Activated naive CD4-positive, alpha-beta T cell (primary cell): ENCODE data around the gene SCRG1.

Experiments used
- DNase-seq, 4 experiments: peaks; one replicate each; lab custom pipeline; 2025; lab: John Stamatoyannopoulos, UW

SCRG1 gene

DNA sequence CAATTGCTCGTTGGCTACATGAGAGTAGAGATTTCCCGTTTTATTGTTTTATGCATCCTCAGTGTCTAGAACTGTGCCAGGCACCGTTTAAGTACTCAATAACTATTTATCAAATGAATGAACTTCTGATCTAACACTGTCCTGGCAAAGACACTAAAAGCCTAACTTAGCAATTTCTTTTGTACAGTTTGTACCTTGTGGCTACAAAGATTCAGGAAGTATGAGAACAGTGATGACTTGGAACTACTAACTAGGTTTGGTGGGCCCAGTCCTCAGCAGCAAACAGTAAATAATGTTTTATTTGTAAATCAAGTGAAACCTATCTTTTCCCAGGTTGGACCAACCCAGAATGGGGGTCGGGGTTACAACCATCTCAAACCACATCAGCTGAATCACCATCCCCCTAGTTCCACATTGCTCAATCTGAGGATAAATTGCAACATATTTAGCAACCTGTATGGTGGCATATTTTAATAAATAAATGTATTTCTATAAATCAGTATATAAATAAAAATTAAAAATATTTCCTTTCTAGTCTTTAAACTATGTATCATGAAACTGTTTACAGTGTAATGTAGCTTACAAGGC is 12.3 kb upstream of the SCRG1 start:
- DNase-seq = no peak

- DNase-seq = no peak
These were observed 11.2 kb upstream of the SCRG1 start for GRCh38 chr4:173410079-173410478.

- no peak for DNase-seq
These were observed 7.1 kb upstream of the SCRG1 start for GRCh38 chr4:173405840-173406606.

DNA sequence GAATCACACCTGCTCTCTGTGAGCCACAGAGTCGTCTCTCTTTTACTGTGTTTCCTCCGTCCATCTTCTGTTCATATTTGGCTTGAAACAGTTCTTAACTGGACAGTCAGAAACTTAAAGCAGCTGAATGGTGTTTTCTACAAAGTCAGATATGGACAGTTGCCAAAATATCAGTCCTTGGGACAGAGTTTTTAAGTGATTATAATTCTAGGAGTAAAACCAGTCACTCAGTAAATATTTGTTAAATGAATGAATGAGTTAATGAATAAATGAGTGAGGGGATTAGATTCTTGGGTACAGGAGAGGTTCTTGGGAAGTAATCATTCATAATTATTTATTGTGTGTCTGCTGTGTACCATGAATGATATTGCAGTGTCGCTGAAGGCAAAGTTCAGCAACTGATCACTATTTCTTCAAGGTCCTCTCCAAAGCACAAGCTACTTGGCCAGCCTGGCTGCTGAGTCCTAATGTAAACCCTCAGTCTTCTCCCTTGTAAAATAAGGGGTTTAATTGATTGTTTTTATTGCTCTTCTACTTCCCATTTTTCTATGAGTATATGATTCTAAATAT is 5.5 kb upstream of the SCRG1 start:
- no peak for DNase-seq

DNA sequence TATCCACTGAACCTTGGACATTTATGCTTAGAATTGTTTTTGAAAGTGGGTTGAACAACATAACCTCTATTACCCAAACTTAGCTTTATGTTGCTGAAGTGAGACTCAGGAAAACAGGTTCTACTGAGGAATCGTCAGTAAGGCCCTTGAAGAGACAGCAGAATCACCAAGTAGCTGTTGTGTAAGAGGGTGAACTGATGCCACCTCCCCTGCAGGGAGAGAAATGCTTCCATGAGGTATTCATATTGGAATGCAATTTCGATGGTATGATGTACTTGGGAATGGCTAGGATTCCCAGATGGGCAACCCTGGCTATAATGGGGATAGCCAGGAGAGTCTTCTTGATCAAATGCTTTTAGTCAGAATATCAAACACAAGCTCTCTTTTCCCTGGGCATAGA is 4.1 kb upstream of the SCRG1 start:
- DNase-seq = no peak

DNA sequence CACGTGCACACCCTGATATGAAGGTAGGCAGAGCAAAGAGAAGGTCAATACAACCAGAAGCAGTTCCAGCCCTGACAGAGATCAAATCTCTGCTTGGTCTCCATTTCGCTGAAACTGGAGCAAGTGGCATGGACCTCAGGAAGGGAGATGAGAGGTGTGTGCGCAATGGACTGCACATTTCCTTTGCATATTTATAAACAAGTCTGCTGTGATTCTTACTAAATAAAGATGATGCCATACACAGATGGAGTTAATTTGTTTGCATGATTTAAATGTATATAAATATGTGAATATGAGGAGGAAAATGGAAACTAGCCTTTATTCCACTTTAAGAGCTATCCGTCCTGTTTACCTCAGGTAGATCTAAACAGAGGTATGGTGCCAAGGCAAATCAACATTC is 2.1 kb upstream of the SCRG1 start:
- DNase-seq = no peak

DNA sequence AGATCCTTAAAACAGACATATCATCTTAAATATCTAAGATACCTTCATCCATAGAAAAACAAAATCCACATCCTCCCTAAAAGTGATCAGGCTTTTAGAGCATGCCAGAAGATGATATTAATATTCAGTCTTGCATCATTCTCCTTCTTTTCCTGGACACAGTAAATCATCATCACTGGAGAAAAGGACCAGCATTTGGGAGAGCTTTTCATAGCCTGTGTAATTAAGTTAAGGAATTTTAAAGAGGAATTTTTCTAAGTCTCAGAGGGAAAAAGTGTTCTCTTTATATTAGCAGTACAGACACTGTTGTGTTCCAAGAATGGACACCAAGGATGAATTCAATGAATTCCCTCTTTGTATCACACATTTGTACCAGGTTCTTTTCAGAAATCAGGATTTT is 696 bp downstream of the SCRG1 start:
- DNase-seq = no peak

- no peak for DNase-seq
These were observed 1.3 kb downstream of the SCRG1 start for GRCh38 chr4:173397604-173398003.

DNA sequence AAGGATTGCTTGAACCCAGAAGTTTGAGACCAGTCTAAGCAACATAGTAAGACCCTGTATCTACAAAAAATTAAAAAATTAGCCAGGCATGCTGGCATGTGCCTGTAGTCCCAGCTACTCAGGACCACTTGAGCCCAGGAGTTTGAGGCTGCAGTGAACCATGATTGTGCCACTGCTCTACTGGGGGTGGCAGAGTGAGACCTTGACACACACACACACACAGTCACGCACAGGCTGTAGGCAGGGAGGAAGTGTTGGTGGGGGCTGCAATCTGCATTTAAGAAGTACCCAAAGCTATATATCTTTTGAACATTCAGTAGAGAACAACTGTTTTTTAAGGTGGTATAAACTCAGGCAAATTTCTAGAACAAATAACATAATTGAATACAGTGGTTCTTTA is 7.2 kb downstream of the SCRG1 start:
- DNase-seq = no peak

DNA sequence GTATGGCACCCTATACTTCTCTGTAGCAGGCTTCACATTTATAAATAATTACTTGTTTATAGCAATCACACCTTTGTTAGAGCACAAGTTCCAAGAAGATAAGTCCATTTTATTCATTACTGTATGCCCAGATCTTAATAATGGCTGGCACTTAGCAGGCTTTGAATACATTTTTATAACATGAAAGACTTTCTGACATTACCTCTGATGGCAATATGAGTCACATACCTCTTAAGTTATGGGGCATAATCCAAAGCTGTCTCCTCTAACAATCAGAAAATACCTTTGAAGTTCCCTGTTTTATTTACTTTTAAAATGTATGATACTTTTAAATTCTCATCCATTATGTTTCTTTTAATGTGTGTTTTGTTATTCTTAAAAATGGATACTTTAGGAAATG is 12.2 kb downstream of the SCRG1 start:
- no peak for DNase-seq

DNA sequence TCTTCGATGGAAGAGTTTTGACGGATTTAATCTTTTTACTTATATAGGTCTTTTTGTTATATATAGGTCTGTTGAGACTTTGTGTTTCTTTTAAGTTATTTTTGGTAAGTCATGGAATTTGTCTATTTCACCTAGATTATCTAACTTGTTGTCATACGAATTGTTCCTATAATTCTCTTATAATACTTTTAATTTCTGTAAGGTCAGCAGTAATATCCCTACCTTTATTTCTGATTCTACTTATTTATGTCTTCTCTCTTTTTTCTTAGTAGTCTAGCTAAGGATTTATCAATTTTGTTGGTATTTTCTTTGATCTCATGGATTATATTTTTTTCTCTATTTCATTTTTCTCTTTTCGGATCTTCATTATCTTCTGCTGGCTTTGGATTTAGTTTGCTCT is 16.6 kb downstream of the SCRG1 start:
- DNase-seq = no peak

DNA sequence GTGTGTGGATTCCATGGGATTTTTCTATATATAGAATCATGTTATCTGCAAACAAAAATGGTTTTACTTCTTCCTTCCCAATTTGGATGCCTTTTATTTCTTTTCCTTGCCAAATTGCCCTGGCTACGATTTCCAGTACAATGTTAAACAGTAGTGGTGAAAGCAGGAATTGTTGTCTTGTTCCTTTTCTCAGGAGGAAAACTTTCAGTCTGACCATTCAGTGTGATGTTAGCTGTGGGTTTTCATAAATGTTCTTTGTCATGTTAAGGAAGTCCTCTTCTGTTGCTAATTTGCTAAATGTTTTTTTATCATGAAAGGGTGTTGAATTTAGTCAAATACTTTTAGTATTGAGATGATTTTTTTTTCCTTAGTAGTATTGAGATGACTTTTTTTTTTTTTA is 17.3 kb downstream of the SCRG1 start:
- DNase-seq = no peak

GRCh38 chr4:173380987-173381386 is 17.9 kb downstream of the SCRG1 start:
- no peak for DNase-seq

DNA sequence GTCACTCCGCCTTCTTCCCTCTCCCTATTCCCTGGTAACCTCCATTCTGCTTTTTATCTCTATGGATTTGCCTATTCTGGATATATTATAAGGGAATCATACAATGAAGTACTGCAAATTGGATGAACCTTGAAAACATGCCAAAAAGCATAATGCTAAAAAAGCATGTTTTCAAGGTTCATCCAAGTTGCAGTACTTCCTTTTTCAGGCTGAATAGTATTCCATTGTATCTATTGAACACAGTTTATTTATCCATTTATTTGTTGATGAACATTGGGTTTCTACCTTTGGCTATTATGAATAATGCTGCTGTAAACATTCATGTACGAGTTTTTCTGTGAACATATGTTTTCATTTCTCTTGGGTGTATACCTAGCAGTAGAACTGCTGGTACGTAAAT is 19.0 kb downstream of the SCRG1 start:
- DNase-seq = no peak

GRCh38 chr4:173374588-173374987 is 24.3 kb downstream of the SCRG1 start:
- DNase-seq = no peak

- peak; percentile 4 to 25 (median 12) for DNase-seq
These were observed 27.4 kb downstream of the SCRG1 start for GRCh38 chr4:173371292-173372192.

GRCh38 chr4:173370477-173371291 is 28.2 kb downstream of the SCRG1 start, which contains the start of gene SAP30:
Gene SAP30, plus strand, starts transcription at chr4:173370954. Its CDS starts 229 bp downstream, at chr4:173371183.
- peak; percentile 85 to 96 (median 92) for DNase-seq

- DNase-seq = peak; percentile 48 to 64 (median 56)
These were observed 28.8 kb downstream of the SCRG1 start for GRCh38 chr4:173370130-173370476.

DNA sequence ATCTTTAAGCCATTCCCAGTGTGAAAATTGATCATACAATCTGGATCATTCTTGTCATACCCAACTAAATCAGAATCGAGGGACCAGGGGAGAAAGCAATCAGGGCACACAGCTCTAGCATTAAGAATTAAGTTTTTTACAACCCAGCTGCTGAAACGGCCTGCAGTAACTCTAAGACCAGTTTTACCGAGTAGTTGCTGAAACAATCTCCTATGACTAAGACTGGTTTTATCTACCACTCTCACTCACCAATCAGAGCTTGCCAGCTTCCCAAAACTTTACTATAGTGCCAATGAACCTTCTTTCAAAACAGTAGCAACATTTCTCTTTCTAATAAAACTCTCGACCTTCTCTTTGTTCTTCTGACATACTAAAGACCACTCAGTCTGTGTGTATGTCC is 31.0 kb downstream of the SCRG1 start:
- DNase-seq = no peak

DNA sequence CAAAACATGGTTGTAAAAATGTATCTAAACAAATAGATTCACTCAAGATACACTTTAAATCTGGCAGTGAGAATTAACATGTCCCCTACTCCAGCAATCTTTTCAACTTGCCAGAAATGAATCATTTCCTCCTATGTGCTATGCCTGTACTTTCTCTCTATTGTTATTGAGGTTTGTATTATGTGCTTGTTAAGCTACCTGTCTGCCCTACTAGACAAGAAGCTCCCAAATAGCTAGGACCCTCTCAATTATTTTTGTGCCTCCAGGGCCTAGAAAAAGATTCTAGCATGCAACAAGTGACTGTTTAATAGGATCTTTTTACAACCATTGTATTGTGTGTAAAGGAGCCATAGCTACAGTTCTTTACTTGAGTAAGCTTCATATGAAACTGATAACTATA is 31.6 kb downstream of the SCRG1 start:
- DNase-seq = no peak

DNA sequence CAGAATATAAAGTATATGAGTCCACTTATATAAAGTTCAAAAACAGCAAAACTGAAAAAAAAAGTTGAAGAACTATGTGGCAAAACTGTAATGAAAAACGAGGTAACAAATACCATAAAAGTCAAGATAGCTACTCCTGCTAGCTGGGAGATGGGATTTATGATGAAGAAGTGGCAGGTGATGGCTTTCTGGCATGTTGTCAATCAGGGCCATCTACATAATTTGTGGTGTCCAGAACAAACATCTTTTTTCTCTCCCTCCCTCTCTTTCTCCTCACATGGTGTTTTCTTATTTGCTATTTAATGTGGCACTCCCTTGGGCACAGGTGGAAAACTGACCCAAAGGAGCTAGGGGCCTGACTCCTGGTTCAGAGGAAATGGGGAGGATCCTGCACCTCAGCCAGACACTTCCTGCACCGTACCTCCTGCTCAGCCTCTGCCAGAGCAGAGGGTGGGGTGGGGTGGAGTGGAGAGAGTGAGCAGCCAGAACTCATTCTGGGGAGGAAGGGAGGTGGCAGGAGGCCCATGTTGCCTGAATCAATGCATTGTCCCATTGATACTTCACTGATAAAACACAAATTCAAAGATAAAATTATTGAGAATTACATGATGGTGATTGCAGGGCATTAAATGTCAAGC is 33.4 kb downstream of the SCRG1 start:
- DNase-seq = no peak
